Measurements from ENCODE around the gene GRM4. TPM values are rescaled to one million over a fixed set of nuclear protein-coding genes. Genes with fewer than 3 reads are reported as not detected.

GRM4 gene
- total RNA-seq, 4 donors from 2014 or later = 0.19 TPM; not detected in 3

DNA sequence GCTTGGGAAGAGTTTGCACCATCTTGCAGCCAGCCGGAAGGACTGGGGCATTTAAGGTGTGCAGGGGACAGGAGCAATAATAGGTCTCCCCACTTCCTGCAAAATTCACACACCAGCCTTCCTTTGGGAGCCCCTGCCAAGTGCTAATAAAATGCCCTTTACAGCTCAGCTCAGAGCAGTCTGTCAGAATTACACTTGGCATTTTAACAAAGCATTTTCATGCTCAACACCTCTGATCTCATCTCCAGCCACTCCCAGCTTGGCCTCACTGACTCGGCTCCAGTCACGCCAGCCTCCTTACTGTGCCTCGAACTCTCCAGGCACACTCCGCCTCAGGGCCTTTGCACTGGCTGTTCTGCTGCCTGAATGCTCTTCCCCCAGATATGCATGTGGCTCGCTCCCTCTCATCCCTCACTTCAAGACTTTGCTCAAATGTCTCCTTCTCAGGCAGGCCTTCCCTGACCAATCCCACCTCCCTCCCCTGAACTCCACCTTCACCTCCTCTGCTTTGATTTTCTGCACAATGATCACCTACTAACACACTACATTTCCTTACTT lies 43.7 kb downstream of the GRM4 start:
- 75 to 78% methylated on average over 6 of the region's 6 CpGs for WGBS, 2 donors
- no peak for DNase-seq (ENCODE audit: low spot score in 2 of 2)
- TF ChIP-seq, protein P1, sequence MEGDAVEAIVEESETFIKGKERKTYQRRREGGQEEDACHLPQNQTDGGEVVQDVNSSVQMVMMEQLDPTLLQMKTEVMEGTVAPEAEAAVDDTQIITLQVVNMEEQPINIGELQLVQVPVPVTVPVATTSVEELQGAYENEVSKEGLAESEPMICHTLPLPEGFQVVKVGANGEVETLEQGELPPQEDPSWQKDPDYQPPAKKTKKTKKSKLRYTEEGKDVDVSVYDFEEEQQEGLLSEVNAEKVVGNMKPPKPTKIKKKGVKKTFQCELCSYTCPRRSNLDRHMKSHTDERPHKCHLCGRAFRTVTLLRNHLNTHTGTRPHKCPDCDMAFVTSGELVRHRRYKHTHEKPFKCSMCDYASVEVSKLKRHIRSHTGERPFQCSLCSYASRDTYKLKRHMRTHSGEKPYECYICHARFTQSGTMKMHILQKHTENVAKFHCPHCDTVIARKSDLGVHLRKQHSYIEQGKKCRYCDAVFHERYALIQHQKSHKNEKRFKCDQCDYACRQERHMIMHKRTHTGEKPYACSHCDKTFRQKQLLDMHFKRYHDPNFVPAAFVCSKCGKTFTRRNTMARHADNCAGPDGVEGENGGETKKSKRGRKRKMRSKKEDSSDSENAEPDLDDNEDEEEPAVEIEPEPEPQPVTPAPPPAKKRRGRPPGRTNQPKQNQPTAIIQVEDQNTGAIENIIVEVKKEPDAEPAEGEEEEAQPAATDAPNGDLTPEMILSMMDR (IDR thresholded peaks at IDR 0.05) = no peak
- TF ChIP-seq POLR2A (IDR thresholded peaks at IDR 0.05) = no peak
- no peak overlapping the region for H3K4me3 ChIP-seq (ENCODE audit: low read depth, poor library complexity, severe bottlenecking)
- intact Hi-C loops (cut with DNase I; ENCODE audit: low total_unique reads) = no loop called here

DNA sequence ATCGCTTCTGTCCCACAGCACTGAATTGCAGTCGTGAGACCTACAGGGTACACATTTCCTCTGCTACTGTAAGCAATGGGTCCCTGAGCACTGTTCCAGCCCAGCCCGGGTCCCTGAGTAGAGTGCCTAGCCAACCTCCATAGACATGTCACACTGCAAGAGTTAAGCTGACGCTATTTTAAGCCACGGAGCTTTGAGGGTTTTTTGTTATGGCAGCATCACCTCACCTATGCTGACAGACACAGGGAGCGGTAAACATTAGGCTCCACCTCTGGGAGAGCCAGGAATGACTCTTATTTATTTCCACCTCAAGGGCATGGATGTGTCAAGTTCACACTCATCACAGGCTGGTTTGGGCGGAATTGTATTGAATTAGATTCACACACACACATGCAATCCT lies 45.1 kb downstream of the GRM4 start:
- intact Hi-C loops (cut with DNase I; ENCODE audit: low total_unique reads) = no loop called here
- 80 to 97% methylated on average over 7 of the region's 7 CpGs for WGBS, 2 donors
- DNase-seq (ENCODE audit: low spot score in 2 of 2) = no peak
- no peak overlapping the region for H3K4me3 ChIP-seq (ENCODE audit: low read depth, poor library complexity, severe bottlenecking)
- no peak for TF ChIP-seq POLR2A (IDR thresholded peaks at IDR 0.05)
- TF ChIP-seq, protein P1 (IDR thresholded peaks at IDR 0.05) = no peak

- no peak for DNase-seq (ENCODE audit: low spot score in 2 of 2)
- intact Hi-C loops (cut with DNase I; ENCODE audit: low total_unique reads) = no loop called here
- TF ChIP-seq POLR2A (IDR thresholded peaks at IDR 0.05) = no peak
- TF ChIP-seq, protein P1 (IDR thresholded peaks at IDR 0.05) = no peak
- 91 to 93% methylated on average over 8 of the region's 8 CpGs for WGBS, 2 donors
- no peak overlapping the region for H3K4me3 ChIP-seq (ENCODE audit: low read depth, poor library complexity, severe bottlenecking)
Measured at GRCh38 chr6:34099878-34100277, 46.0 kb downstream of the GRM4 start.

- H3K4me3 ChIP-seq (ENCODE audit: low read depth, poor library complexity, severe bottlenecking) = no peak overlapping the region
- 68 to 72% methylated on average over 8 of the region's 8 CpGs for WGBS, 2 donors
- intact Hi-C loops (cut with DNase I; ENCODE audit: low total_unique reads) = no loop called here
- TF ChIP-seq, protein P1 (IDR thresholded peaks at IDR 0.05) = no peak
- TF ChIP-seq POLR2A (IDR thresholded peaks at IDR 0.05) = no peak
- no peak for DNase-seq (ENCODE audit: low spot score in 2 of 2)
Measured at GRCh38 chr6:34098045-34098936, 47.6 kb downstream of the GRM4 start.

DNA sequence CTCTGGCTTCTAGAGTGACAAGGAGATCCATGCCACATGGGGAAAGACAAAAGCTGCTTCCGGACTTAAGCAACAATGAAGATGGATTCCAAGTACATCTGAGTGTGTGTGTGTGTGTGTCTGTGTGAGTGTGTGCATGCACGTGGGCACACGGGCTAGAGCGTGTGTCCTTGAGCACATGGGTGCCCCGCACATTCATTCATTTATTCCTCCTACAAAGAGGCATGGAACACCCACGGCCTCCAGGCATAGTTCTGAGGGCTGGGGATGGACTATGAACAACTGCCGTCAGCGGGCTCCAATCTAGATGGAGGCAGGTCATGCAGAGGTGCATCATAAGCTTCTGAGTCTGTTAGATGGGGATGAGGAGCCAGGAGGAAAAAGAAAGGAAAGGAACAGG lies 49.1 kb downstream of the GRM4 start:
- DNase-seq (ENCODE audit: low spot score in 2 of 2) = no peak
- no peak overlapping the region for H3K4me3 ChIP-seq (ENCODE audit: low read depth, poor library complexity, severe bottlenecking)
- TF ChIP-seq, protein P1 (IDR thresholded peaks at IDR 0.05) = no peak
- no peak for TF ChIP-seq POLR2A (IDR thresholded peaks at IDR 0.05)
- intact Hi-C loops (cut with DNase I; ENCODE audit: low total_unique reads) = no loop called here
- 46 to 48% methylated on average over 8 of the region's 8 CpGs for WGBS, 2 donors
